Inflammatory macrophage treated with lipopolysaccharide for 1 hour (primary cell): Measurements from ENCODE around the gene TBC1D16.
"Not testable (repeated sequence)": the region's sequence is repeated elsewhere in the genome, so short reads cannot be mapped to it uniquely, and the experiment has no call there.

ENCODE experiments used
- DNase-seq, 2 donors: peaks; one replicate each; pipeline ENCODE4 v3.0.0-alpha.2; 2020 to 2022

Gene TBC1D16

DNA sequence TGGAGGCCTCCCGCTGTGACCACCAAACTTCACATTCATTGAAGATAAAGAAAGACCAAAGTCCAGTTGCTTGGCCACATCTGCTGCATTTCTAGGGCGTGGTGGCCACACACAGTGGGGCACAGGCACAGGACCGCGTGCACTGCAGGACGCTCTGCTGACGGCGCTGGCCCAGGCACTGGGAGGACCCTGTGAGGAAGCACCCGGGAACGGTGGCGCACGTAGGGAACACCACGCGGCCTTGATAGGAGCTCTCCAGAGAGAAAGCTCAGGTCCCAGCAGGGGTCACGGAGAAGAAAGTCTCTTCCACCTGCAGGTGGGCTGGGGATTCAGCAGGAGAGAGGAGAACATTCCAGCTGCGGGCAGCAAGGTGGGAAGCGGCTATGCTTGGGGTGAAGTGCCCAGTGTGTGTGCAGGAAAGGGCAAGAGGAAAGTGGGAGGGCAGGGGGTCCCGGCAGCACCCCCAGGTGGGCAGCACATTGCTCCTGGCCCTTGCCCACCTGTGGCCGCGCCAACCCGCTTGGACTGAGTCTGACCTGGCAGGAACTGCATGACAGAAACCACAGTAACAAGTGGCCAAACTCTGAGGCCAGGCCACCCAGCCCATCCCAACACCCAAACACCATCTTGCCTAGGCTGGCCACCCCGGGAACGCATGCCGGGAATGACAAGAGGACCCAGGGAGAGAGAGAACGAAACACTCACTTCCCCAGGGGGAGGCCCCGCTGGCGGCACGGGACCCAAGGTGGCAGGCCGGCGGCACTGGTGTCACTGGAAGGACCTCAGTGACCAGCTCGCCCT lies 32.8 kb downstream of the TBC1D16 start:
- DNase-seq: no peak

DNA sequence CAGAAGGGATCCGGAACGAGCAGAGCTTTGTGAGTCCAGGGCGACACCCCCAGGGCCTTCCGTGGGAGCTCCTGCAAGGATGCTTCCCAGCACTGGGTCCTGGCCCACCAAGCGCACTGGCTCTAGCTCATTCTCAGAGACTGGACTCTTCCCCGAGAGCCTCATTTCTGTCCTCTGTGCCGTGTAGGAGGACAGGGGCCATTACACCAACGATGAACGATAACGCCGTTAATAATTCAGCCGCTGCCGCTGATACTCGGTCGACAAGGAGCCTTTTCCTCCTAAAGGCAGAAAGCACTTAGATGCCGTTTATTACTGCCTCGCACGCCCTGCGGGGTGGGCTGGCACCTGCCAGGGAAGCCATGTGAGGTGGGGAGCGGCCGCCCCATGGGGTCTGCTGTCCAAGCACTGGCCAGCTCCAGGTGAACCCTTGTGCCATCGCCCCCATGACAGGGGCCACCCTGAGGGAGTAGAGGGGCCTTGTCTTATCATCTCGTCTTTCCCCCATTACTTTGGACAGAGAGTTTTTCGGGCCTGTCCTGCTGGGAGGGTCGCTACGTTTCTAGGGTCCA lies 33.5 kb downstream of the TBC1D16 start:
- no peak for DNase-seq

DNA sequence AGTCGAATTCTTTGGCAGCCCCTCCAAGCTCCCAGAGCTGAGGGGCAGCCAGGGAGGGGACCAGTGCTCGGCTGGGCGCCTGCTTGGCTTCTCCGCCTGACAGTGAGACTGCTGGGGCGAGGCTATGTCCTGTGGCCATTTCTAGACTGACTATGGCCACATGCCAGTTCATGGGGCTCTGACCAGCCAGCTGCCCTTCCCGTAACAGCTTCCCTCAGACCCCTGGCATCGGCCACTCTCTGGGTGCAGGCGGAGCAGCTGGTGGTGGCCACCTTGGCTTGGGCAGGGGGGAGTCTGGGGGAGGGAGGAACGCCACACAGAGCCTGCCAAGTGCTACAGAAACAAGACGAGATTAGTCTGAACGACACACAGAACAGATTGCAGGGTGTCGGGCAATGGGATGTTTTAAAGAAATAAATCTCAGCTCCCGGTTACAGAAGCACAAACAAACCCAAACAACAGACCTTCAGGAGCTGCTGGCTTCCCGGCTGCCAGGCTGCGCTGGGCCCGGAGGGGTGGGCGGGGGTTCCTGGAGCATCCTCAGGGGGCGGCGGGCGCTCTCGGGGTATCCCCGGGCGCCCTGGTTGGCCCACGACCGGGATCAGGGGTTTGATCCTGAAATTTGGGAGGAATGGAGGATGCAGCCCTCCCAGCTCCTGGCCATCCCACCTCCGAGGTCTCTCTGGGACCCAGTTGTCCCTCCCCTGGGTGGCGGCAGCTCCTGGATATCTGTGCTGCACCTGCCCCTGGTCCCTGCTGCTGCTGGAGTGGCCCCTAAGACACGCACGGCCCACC lies 34.5 kb downstream of the TBC1D16 start:
- DNase-seq: no peak

DNA sequence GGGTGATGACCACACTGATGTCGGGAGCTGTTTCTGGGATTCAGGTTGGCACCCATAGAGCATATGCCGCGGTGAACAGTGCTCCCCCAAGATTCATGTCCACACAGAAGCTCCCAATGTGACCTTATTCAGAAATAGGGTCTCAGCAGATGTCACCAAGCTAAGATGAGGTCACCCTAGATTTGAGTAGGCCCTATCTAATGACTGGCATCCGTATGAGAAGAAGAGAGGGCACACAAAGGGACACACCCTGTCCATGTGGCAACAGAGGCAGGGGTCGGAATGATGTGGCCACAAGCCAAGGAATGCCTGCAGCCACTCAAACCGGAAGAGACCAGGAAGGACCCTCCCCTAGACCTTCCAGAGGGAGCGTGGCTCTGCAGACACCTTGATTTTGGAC lies 35.5 kb downstream of the TBC1D16 start:
- no peak for DNase-seq

DNA sequence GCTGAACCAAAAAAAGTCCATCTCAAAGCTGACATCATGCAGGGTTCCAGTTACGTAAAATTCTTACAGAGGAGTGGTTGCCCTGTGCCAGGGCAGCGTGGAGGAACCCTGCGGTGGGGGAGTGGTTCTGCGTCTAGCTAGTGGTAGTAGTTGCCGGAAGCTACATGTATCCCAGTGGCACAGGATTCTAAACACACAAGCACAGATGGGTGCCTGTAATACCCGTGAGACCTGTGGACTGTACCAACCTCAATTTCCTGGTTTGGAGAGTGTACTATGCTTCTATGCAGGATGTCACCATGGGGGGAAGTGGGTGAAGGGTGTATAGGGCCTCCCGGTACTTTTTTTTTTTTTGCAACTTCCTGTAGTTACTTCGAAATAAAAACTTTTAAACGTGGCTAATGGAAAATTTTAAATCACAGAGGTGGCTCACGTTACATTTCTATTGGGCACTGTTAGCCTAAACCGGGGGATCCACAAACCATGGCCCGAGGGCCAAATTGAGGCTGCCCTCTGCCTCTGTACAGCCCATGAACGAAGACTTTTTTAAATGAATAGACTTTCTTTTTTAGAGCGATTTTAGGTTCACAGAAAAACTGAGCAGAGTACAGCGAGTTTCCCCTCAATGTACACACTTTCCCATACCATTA lies 38.5 kb downstream of the TBC1D16 start:
- DNase-seq: peak; percentile 89 to 92

DNA sequence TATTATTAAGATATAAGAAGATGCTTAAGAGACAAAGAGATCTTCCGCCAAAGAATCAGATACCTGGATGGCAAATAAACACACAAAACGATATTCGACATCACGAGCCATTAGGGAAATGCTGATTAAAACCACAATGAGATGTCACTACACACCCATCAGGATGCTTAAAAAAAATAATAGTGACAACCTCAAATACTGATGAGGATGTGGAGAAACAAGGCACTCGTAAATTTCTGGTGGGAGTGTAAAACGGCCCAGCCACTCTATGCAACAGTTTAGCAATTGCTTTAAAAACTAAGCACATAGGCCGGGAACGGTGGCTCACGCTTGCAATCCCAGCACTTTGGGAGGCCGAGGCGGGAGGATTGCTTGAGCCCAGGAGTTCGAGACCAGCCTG lies 39.4 kb downstream of the TBC1D16 start:
- no peak for DNase-seq

DNA sequence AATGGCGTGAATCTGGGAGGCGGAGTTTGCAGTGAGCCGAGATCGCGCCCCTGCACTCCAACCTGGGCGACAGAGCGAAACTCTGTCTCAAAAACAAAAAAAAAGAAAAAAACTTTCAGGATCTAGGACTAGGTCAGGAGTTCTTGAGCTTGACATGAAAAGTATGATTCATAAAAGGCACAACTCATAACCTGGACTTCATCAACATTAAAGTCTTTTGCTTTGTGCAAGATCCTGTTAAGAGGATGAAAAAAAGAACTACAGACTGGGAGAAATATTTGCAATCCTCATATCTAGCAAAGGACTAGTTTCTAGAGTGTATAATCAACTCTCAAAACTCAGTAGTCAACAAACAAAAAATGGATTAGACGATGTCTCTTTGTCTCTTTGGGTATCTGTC lies 40.0 kb downstream of the TBC1D16 start:
- DNase-seq: no peak

DNA sequence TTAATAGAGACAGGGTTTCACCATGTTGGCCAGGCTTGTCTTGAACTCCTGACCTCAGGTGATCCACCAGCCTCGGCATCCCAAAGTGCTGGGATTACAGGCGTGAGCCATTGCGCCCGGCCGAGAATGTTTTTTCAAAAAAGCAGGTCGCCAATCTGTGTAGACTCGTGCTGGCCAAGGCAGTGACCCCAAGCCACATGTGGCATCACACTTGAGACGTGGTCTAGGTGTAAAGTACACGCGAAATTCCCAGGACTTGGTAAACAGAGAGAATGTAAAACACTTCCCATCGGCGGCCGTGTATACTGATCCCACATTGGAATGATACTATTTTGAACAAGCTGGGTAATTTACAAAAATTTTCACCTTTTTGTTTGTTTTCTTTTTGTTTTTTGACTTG lies 41.1 kb downstream of the TBC1D16 start:
- no peak for DNase-seq

DNA sequence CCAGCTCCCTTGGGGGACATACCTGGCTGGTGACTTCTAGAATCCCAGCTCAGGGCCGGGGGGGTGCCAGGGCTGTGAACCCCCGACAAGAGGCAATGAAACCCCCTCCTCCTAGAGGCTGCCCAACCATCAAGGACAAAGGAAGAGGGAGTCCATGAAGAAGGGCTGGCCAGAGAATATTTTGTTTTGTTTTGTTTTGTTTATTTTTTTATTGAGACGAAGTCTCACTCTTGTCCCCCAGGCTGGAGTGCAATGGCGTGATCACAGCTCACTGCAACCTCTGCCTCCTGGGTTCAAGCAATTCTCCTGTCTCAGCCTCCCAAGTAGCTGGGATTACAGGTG lies 41.5 kb downstream of the TBC1D16 start:
- not testable (repeated sequence) for DNase-seq

DNA sequence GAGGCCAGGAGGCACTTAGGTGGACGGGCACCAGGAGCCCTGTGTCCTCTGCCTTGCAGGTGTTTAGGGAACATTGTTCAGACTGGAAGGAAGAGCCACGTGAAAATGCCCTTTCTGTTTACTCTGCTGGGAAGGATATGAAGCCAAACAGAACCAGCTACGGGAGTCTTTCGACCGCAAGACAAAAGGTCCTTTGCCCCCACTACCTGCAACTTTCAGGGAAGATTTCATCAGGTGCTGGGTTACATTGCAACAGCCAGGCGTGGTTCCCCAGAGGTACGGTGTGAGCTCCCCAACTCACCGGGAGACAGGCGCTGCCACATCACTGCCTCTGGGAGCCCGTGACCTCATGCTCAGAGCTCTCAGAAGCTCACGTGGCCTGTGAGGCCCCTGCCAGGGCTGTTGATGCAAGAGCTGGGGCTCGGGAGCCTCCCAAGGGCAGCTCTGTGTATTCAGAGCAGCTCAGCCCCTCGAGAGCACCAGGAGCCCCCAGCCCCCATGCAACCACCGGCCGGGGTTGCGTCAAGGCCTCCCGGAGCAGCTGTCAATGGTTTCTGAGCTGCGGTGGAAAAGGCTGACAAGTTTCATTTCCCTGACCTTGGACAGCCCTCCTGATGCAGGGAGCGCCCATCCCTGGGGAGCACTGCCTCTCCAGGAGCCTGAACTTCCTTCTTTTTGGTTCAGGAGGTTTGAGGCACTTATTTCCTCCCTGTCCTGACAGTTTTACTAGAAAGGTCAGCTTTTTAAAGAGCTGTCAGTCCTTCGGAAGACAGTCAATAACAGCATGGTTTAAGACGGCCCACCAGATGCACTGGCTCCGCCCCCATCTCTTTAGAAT lies 42.1 kb downstream of the TBC1D16 start:
- peak; percentile 56 to 60 for DNase-seq

DNA sequence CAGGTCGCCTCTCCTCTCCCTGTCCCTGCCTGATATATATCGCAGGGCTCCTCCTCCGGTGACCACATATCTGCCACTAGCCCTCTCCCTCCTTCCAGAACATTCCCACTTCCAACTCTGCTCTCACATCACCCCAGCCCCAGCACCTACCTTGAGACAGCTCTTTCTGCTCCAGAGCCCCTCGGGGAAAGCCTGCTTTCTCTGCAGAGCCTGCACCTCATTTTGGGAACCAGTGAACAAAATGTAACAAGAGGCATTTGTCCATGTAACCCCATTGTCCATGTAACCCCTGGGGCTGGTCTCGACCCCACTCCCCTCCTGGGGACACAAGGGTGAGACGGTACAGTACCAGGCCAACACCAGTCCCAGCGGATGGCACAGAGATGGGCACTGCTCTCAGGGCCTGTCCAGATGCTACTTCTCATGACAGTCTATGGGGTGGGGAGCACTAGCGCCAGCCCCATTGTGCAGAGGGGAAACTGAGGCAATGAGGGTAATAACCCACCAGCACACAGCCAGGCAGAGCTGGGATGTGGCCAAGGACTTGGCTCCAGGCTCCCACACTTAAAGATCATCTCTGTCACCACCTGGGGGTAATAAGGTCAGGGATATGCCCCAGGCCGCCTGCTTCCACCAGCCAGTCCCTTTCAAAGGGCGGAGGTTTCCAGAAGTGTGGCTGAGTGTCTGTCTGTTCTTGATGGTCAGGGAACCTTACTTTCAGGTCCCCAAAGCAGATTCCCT lies 42.9 kb downstream of the TBC1D16 start:
- DNase-seq: no peak

DNA sequence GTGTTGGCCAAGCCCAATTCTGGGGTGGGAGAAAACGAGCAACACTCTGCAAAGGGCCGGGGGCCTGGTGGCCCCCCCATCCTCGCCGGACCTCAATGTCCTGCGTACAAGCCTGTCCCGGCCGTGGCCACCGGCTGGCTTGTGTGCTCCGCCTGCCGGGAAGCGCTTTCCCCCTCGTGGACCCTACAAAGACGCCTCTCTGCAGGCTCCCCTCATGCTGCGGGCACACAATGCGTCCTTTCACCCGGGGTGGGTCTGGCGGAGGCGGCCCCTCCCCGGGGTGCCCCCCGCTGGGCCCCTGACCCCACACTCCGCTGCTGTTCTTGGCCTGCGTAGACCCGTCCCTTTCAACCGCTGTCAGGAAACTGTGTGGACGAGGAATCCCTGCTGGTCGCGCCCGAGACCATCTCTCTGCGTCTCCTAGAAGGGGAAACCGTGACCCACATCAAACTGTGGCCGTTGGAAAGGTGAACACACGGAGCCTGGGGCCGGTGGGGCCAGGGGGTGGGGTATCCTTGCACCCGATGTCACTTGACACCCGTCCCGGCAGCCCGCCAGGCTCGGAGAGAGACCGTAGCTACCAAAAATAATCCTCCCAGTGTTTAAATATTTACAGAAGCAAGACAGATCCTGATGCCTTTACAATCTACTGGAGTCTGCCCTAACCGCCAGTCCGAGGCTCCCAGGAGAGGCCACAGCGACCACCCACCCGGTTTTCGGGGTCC lies 43.6 kb downstream of the TBC1D16 start:
- no peak for DNase-seq

DNA sequence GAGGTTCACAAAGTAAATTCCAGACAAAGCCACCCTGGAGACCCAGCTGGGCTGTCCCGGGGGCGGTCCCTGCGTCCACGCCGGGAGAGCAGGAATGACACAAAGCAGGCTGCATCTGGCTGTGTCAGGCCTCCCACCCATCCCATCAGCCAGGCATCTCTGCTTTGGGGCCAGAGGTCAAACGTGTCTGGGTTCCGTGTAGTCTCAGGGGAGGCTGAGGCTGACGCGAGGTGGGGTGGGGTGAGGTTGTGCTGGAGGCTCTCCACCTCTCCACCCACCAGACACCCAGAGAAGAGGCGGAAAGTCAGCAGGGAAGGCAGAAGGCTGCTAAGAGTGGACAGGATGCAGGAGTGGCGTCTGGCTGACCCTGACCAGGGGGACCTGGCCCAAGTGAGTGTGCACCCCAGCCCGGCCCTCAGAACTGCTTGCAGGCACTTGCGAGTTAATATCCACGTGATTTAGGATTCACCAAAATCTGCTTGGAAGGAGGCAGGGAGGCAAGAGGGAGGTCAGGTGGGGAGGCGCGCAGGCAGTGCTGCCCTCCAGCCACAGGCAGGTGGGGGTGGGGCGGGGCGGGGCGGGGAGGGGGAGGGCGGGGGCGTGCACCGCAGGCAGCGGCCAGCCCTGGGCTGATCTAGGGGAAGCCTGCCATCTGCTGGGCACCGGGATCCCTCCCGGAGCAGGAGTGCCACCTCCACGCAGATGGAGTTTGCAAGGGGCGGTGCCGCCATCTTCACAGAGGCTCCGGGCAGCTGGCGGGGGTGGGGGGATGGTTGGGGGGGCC lies 44.3 kb downstream of the TBC1D16 start:
- peak; percentile 24 to 63 for DNase-seq

DNA sequence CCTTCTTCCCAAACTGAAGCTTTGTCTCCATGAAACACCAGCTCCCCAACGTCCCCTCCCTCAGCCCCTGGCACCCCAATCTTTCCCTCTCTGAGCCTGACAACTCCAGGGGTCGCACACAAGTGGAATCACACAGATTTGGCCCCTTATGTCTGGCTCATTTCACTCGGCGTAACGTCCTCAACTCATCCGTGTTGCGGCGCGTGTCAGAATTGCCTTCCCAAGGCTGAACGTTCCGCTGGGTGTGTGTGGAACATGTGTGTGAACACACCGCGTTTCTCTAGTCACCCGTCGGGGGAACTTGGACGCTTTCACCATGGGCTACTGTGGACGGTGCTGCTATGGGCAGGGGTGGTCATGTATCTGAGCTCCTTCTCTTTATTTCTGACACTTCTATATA lies 45.0 kb downstream of the TBC1D16 start:
- no peak for DNase-seq

DNA sequence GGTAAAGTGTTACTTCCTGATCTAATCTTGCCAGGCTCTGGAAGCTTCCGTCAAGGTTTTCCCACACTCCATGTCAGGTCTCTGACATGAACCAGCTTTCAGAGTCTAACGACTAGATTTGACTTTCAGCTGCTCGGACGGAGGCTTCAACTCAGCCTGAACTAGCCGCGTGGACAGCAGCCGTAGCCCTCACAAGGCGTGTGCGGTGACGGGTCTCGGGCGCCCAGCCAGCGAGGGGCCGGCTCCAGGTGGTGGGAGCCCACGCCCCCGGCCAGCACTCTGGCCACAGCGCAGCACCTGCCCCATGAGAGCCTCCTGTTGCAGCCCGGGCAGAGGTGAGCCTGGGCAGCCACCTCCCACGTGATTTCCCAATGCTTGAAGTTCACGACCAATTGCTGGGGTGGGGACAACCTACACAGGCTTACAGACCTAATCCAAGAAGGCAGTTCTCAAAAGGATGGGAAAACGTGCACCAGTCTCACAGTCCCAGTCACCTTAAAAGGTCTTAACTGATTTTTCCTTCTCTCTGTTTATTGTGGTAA lies 45.5 kb downstream of the TBC1D16 start:
- no peak for DNase-seq

DNA sequence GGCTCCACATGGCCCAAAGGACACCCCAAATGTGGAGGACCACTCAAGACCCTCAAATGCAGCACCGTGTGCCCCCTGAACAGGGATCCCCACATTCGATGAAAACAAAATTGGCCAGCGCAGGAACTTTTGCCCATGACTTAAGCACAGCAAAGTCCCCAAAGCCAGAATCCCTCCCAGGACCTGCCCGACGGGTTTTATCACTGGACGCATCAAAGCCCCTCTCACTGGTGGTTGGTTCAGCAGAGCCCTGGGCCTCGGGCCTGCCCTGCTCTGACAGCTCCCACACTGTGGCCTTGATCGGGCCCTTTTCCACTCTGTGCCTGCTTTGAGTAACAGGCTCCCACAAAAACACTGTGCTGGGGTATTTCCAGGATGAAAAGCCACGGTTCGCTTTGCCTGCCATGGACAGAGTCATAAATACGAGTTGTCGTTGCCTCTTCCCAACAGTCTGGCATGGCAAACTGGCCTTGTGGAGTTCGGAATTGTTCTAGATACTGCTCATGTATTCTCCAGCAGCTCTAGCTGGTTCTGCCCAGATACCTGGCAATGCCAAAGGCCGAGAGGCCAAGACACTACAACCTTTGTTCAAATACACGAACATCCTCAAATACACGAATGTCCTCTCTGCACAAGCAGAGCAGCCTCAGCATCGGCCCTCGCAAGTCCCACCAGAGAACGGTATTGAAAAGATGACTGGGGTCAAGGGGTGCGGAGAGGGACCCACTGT lies 46.4 kb downstream of the TBC1D16 start:
- DNase-seq: no peak

DNA sequence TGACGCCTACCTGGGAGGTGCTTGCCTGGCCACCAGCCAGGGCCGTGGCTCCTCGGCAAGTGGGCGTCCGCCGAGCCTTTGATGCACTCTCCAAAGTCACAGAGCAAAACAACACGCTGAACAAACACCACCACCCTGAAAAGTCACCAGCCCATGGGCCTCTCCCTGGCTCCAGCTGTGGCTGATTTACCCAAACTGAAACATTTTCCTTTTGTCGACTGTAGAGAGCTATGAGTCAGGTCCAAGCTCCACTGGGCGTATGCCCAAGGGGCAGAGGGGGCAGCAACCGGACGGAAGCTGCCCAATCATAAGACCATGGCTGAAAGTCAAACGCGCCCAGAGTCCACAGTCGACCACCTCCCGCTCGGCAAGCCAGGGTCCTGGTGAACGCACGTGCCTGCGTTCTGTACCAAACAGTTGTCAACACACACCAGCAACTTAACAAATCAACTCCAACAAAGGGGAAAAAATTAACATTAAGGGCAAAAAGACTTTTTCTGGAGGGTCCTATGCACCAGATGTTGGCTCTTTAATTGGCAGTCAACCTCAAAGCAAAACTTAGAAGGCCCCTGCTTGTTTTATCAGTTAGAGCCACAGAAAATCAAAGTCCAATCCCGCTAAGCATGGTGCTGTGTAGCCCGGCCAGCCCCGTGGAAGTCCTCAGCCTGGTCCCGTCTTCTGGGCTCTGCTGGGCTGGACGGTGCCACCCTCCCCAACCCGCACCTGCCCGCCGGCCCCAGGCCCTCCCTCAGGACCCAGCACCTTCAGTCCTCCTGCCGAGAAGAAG lies 47.3 kb downstream of the TBC1D16 start:
- DNase-seq: no peak

DNA sequence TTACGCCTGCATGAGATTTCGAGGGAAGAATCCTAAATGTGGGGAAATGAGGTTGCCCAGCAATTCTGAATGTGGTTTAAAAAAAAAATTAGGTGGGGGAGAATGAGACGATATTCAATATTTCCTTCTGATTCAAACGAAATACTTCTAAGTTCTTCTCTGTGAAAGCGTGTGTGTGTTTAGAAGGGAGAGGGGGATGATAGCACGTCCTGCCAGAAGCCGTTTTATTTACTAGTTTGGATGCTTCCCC lies 47.8 kb downstream of the TBC1D16 start:
- no peak for DNase-seq
